DOHH2 (cell line): ENCODE results near the gene NUP85.
"Not testable (repeated sequence)": the region's sequence is repeated elsewhere in the genome, so short reads cannot be mapped to it uniquely, and the experiment has no call there.

ENCODE experiments used
- H3F3A ChIP-seq: fragments of 200-600 bp; sonication (generic), shearing (Covaris generic); 2 replicates; pipeline ENCODE4 v1.6.0; 2016; ENCODE audit warnings: antibody characterized with exemption, mild to moderate bottlenecking; ENCODE audit not compliant: control insufficient read depth, insufficient read depth
- H3K27ac ChIP-seq: fragments of 200-600 bp; sonication (generic); 2 replicates; pipeline ENCODE4 v1.5.1; 2014; ENCODE audit warnings: low read depth, mild to moderate bottlenecking, low read length, moderate library complexity
- H3K27me3 ChIP-seq: fragments of 200-600 bp; sonication (generic); 2 replicates; pipeline ENCODE4 v1.6.1; 2014; ENCODE audit warnings: mild to moderate bottlenecking, low read length, mixed read lengths; ENCODE audit not compliant: control insufficient read depth
- H3K36me3 ChIP-seq: fragments of 200-600 bp; sonication (generic); 2 replicates; pipeline ENCODE4 v1.6.1; 2014; ENCODE audit warnings: mild to moderate bottlenecking, low read length, moderate library complexity, mixed read lengths; ENCODE audit not compliant: control insufficient read depth
- H3K4me1 ChIP-seq: fragments of 200-600 bp; sonication (generic); 2 replicates; pipeline ENCODE4 v1.6.1; 2014; ENCODE audit warnings: mild to moderate bottlenecking, low read length, mixed read lengths; ENCODE audit not compliant: control insufficient read depth
- H3K4me2 ChIP-seq: fragments of 200-600 bp; sonication (generic); 2 replicates; pipeline ENCODE4 v1.6.0; 2014; ENCODE audit warnings: mild to moderate bottlenecking, low read length, moderate library complexity
- H3K4me3 ChIP-seq: fragments of 200-600 bp; sonication (generic); 2 replicates; pipeline ENCODE4 v1.5.1; 2014; ENCODE audit warnings: mild to moderate bottlenecking, low read length, mixed read lengths
- H3K79me2 ChIP-seq: fragments of 200-600 bp; sonication (generic); 2 replicates; pipeline ENCODE4 v1.6.1; 2014; ENCODE audit warnings: mild to moderate bottlenecking, low read length, mixed read lengths; ENCODE audit not compliant: control insufficient read depth
- H3K9me2 ChIP-seq: fragments of 200-600 bp; sonication (generic); replicated peaks from 2 replicates; pipeline ENCODE4 v1.6.1; 2014; ENCODE audit warnings: mild to moderate bottlenecking, low read length, mixed read lengths; ENCODE audit not compliant: control insufficient read depth
- H3K9me3 ChIP-seq: fragments of 200-600 bp; sonication (generic); 2 replicates; pipeline ENCODE4 v1.6.1; 2014; ENCODE audit warnings: antibody characterized with exemption, low read length, mixed read lengths; ENCODE audit not compliant: control insufficient read depth, insufficient read depth
- H4K20me1 ChIP-seq: fragments of 200-600 bp; sonication (generic); 2 replicates; pipeline ENCODE4 v1.6.0; 2014; ENCODE audit warnings: low read depth, mild to moderate bottlenecking, antibody characterized with exemption, low read length, moderate library complexity; ENCODE audit not compliant: control insufficient read depth, insufficient read depth
- EZH2phosphoT487 ChIP-seq: fragments of 200-600 bp; sonication (generic); IDR thresholded peaks from 2 replicates; pipeline ENCODE4 v1.6.1; 2017; ENCODE audit warnings: borderline replicate concordance, mild to moderate bottlenecking, antibody characterized with exemption, low read length, moderate library complexity, mixed read lengths
- TF ChIP-seq, protein P1 (sequence below): fragments of 200-600 bp; sonication (generic); IDR thresholded peaks from one replicate; pipeline ENCODE4 v1.5.1; 2014; ENCODE audit warnings: antibody characterized with exemption, mild to moderate bottlenecking, low read depth, low read length; ENCODE audit not compliant: poor library complexity, severe bottlenecking

NUP85 gene

DNA sequence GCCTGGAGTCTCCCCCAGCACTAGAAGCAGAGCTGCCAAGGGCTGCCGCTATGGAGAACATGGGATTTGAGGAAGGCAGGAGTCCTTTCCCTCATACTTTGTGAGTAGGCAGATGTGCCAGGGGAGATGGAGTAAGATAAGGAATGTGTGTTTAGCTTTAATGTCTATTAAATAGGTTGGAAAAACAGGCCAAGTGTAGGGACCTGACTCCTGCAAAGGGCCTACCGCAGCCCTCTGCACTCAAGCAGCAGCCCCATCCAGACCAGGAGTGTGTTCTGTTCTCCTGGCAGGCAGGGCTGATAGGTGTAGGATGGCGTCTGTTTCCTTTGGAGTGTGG, 67.3 kb downstream of the NUP85 start:
- Histone ChIP-seq H3K4me3 (peak overlapping the region; percentile 96), H3F3A (peaks cover 20% of the 10 kb centered on the region), H4K20me1 (no peaks in the 10 kb centered on the region), H3K9me2 (no peaks in the 10 kb centered on the region), H3K4me1 (peaks cover 31% of the 10 kb centered on the region), H3K79me2 (peaks cover 40% of the 10 kb centered on the region), H3K4me2 (peak overlapping the region; percentile 66), H3K9me3 (no peaks in the 10 kb centered on the region), H3K27me3 (no peaks in the 10 kb centered on the region), H3K27ac (peak overlapping the region; percentile 71), H3K36me3 (peaks cover 50% of the 10 kb centered on the region)
- TF ChIP-seq EZH2phosphoT487, result no peak
- TF ChIP-seq, protein P1, sequence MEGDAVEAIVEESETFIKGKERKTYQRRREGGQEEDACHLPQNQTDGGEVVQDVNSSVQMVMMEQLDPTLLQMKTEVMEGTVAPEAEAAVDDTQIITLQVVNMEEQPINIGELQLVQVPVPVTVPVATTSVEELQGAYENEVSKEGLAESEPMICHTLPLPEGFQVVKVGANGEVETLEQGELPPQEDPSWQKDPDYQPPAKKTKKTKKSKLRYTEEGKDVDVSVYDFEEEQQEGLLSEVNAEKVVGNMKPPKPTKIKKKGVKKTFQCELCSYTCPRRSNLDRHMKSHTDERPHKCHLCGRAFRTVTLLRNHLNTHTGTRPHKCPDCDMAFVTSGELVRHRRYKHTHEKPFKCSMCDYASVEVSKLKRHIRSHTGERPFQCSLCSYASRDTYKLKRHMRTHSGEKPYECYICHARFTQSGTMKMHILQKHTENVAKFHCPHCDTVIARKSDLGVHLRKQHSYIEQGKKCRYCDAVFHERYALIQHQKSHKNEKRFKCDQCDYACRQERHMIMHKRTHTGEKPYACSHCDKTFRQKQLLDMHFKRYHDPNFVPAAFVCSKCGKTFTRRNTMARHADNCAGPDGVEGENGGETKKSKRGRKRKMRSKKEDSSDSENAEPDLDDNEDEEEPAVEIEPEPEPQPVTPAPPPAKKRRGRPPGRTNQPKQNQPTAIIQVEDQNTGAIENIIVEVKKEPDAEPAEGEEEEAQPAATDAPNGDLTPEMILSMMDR, result no peak

DNA sequence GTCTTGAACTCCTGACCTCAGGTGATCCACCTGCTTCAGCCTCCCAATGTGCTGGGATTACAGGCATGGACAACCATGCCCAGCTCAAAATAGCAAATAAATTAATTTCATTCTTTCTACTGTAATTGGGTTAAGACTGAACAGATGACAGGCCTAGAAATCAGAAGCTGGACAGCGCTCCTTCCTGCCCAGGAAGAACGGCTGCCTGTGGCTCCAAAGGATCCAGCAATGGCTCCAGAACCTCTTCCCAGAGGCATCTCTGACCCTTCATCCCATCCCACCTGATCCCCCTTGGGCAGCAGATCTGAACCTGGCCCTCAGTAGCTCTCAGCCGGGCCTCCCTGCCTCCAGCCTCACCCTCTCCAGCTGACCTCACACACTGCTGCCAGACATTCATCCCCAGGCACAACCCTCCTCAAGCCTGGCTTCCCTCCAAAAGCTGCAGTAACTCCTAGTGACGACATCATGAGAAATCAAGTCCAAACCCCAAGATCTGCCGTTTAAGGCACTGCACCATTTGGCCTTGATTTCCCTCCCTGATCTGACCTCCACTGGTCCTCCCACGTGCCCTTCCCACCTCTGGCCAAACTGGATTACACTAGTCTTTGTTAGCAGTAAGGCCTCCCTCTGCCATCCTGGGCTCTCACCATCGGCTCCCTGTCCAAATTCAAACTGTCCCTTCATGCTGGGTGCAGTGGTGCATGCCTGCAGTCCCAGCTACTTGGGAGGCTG, 68.7 kb downstream of the NUP85 start:
- H3K27me3 ChIP-seq, result no peaks in the 10 kb centered on the region
- peaks cover 20% of the 10 kb centered on the region for H3F3A ChIP-seq
- no peak overlapping the region for H3K4me2 ChIP-seq
- TF ChIP-seq, protein P1, result no peak
- TF ChIP-seq EZH2phosphoT487, result no peak
- H3K9me3 ChIP-seq, result no peaks in the 10 kb centered on the region
- no peaks in the 10 kb centered on the region for H3K9me2 ChIP-seq
- no peak overlapping the region for H3K27ac ChIP-seq
- H4K20me1 ChIP-seq, result no peaks in the 10 kb centered on the region
- H3K36me3 ChIP-seq, result peaks cover 57% of the 10 kb centered on the region
- peaks cover 40% of the 10 kb centered on the region for H3K79me2 ChIP-seq
- peaks cover 25% of the 10 kb centered on the region for H3K4me1 ChIP-seq
- no peak overlapping the region for H3K4me3 ChIP-seq

DNA sequence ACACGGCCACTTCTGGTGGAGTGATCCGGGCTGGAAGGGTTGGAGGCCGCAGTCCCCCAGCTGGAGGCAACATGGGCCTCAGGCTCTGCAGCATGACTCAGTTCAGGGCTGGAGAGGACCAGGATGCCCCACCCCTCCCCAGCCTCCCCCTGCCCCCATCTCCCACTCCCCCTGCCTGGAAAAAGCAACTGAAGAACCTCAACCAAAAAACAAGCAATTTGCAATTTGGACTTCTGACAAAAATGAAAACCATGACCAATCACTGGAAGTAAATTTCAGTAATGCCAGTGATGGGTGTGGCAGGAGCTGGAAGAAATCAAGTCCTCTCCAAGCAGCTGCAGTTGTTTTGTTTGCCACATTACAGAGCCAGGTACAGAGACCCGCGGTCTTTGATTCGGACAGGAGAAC, 72.2 kb downstream of the NUP85 start:
- peaks cover 18% of the 10 kb centered on the region for H3K79me2 ChIP-seq
- no peaks in the 10 kb centered on the region for H3K9me2 ChIP-seq
- no peak overlapping the region for H3K4me2 ChIP-seq
- peaks cover 68% of the 10 kb centered on the region for H3K36me3 ChIP-seq
- H3K9me3 ChIP-seq, result no peaks in the 10 kb centered on the region
- no peak for TF ChIP-seq EZH2phosphoT487
- TF ChIP-seq, protein P1, result no peak
- H3K4me1 ChIP-seq, result peaks cover 8% of the 10 kb centered on the region
- H4K20me1 ChIP-seq, result no peaks in the 10 kb centered on the region
- H3K4me3 ChIP-seq, result no peak overlapping the region
- H3K27me3 ChIP-seq, result no peaks in the 10 kb centered on the region
- peaks cover 20% of the 10 kb centered on the region for H3F3A ChIP-seq
- H3K27ac ChIP-seq, result no peak overlapping the region

- not testable (repeated sequence) for H3F3A ChIP-seq, H3K9me2 ChIP-seq, H3K4me3 ChIP-seq, H4K20me1 ChIP-seq, H3K27ac ChIP-seq, H3K9me3 ChIP-seq, H3K4me2 ChIP-seq, H3K4me1 ChIP-seq, H3K27me3 ChIP-seq
- peaks cover 18% of the 10 kb centered on the region for H3K79me2 ChIP-seq
- H3K36me3 ChIP-seq, result peaks cover 60% of the 10 kb centered on the region
These were observed 74.7 kb downstream of the NUP85 start for GRCh38 chr17:75280189-75280588.
